K562 treated with DMSO at 1 percent for 48 hours (cell line): ENCODE data around the gene EFCAB6. TPM values are rescaled to one million over a fixed set of nuclear protein-coding genes. Genes with fewer than 3 reads are reported as not detected.

ENCODE experiments used
- total RNA-seq: library from RNA; unstranded; fragments of 300-600 nt; gene quantifications from 2 replicates; pipeline ENCODE4 v1.2.3, GENCODE V29; 2022; ENCODE audit warnings: low replicate concordance; ENCODE audit errors: extremely low read depth

Gene EFCAB6, protein sequence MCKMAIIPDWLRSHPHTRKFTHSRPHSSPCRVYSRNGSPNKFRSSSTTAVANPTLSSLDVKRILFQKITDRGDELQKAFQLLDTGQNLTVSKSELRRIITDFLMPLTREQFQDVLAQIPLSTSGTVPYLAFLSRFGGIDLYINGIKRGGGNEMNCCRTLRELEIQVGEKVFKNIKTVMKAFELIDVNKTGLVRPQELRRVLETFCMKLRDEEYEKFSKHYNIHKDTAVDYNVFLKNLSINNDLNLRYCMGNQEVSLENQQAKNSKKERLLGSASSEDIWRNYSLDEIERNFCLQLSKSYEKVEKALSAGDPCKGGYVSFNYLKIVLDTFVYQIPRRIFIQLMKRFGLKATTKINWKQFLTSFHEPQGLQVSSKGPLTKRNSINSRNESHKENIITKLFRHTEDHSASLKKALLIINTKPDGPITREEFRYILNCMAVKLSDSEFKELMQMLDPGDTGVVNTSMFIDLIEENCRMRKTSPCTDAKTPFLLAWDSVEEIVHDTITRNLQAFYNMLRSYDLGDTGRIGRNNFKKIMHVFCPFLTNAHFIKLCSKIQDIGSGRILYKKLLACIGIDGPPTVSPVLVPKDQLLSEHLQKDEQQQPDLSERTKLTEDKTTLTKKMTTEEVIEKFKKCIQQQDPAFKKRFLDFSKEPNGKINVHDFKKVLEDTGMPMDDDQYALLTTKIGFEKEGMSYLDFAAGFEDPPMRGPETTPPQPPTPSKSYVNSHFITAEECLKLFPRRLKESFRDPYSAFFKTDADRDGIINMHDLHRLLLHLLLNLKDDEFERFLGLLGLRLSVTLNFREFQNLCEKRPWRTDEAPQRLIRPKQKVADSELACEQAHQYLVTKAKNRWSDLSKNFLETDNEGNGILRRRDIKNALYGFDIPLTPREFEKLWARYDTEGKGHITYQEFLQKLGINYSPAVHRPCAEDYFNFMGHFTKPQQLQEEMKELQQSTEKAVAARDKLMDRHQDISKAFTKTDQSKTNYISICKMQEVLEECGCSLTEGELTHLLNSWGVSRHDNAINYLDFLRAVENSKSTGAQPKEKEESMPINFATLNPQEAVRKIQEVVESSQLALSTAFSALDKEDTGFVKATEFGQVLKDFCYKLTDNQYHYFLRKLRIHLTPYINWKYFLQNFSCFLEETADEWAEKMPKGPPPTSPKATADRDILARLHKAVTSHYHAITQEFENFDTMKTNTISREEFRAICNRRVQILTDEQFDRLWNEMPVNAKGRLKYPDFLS (N-terminal part only)
- total RNA-seq, result not detected in 2 replicates

DNA sequence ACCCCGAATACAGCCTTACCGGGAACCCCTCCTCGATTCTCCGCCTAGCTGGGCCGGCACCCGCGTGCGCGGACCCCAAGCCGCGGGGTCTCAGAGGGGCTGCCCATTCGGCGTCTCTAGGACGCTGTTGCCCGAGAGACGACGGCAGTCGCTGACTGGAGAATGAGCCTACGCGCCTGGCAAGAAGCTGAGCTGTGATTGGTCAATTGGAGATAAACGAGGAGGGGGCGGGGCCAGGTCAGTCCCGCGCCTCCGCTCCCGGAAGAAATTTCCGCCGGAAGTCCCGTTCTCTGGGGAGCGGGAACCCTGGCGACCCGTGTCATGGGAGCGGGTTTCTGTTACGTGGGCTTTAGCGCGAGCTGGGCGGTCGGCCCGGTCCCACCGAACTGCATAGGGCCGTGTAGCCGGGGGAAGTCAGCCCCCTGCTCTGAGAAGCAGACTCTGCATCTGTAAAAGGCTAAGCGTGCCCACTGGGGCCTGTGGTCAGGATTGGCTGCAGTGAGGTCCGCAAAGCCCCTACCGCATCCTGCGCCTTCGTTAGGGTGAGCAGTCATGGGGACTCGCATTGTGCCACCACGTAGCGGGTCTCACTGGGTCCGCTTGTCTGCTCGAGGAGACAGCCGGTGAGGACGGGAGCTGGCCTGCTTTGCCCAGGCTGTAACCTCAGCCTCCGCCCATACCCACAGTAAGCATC, at the start of gene EFCAB6:
EFCAB6 (minus strand) TSS at position 157 of the 694 bp plus-strand sequence. CDS start 29,987 bp downstream, outside the sequence.

Other genes starting within 250 kb of the EFCAB6 start
- not detected in 2 replicates for gene SULT4A1, start 50.2 kb upstream of the EFCAB6 start, total RNA-seq
- gene PNPLA5, start 79.7 kb upstream of the EFCAB6 start, total RNA-seq, result not detected in 2 replicates
- not detected in 2 replicates for gene PNPLA3, start 111.5 kb upstream of the EFCAB6 start, total RNA-seq
- not detected in 2 replicates for gene SAMM50, start 143.1 kb upstream of the EFCAB6 start, total RNA-seq
- not detected in 2 replicates for gene PARVB, start 212.0 kb upstream of the EFCAB6 start, total RNA-seq